GM10248 (cell line): Measurements from ENCODE around the gene TTC21A.

ENCODE experiments used
- CTCF ChIA-PET: fragments of 300-600 bp; sonication (Branson Sonifier 250); formaldehyde crosslinking; extraction: SDS; loops from one replicate; lab custom pipeline; 2021; ENCODE audit warnings: antibody characterized with exemption; lab: Yijun Ruan, JAX
- POLR2A ChIA-PET: fragments of 350-650 bp; sonication (Branson Sonifier 250); formaldehyde crosslinking; extraction: SDS; loops from one replicate; lab custom pipeline; 2020; ENCODE audit warnings: antibody characterized with exemption; lab: Yijun Ruan, JAX
- DNase-seq: peaks from one replicate; pipeline ENCODE4 v3.0.0; 2012; ENCODE audit errors: extremely low spot score
- CTCF ChIP-seq: IDR thresholded peaks from 2 replicates; pipeline ENCODE4 v1.5.1; 2012; ENCODE audit warnings: mild to moderate bottlenecking, low read depth; ENCODE audit errors: extremely low read depth, missing control alignments, control extremely low read depth

TTC21A gene

GRCh38 chr3:39180546-39181346, 73.3 kb downstream of the TTC21A start:
- no peak for TF ChIP-seq CTCF
- ChIA-PET POLR2A (no interaction called here), CTCF (interaction anchor here (1.5 to 1.9 kb wide), 2 partner anchors 9 to 54 kb away, joined by 6 to 12 read pairs; no protein-coding TSS in a partner anchor)
- DNase-seq: peak; percentile 95

GRCh38 chr3:39181408-39182335, 74.2 kb downstream of the TTC21A start:
- DNase-seq: no peak
- POLR2A ChIA-PET: no interaction called here
- CTCF ChIA-PET: interaction anchor here (0.8 to 18.2 kb wide), 3 partner anchors 10 to 104 kb away, joined by 3 to 691 read pairs (median 4); partner anchors contain the start of gene CX3CR1
- no peak for TF ChIP-seq CTCF

GRCh38 chr3:39183211-39184080, 76.0 kb downstream of the TTC21A start:
- peak; percentile 2 for TF ChIP-seq CTCF
- CTCF ChIA-PET: interaction anchor here (1.2 to 18.2 kb wide), 4 partner anchors 56 to 102 kb away, joined by 3 to 691 read pairs (median 8); partner anchors contain the start of gene CX3CR1
- DNase-seq: no peak
- POLR2A ChIA-PET: interaction anchor here (0.7 kb wide), 1 partner anchor 43 kb away, joined by 3 read pairs; no protein-coding TSS in a partner anchor

GRCh38 chr3:39184081-39184967, 76.8 kb downstream of the TTC21A start:
- CTCF ChIA-PET: interaction anchor here (1.2 to 18.2 kb wide), 6 partner anchors 8 to 102 kb away, joined by 3 to 691 read pairs (median 4); partner anchors contain the start of gene CX3CR1
- POLR2A ChIA-PET: interaction anchor here (0.7 kb wide), 1 partner anchor 44 kb away, joined by 3 read pairs; no protein-coding TSS in a partner anchor
- DNase-seq: no peak
- peak; percentile 21 for TF ChIP-seq CTCF

- TF ChIP-seq CTCF: no peak
- POLR2A ChIA-PET: no interaction called here
- CTCF ChIA-PET: interaction anchor here (1.3 to 18.2 kb wide), 5 partner anchors 8 to 101 kb away, joined by 3 to 691 read pairs (median 4); partner anchors contain the start of gene CX3CR1
- no peak for DNase-seq
Observed at GRCh38 chr3:39184968-39185285, 77.4 kb downstream of the TTC21A start.
